Smooth muscle cell (in vitro differentiated cells): ENCODE results near the gene ANO10. TPM values are rescaled to one million over a fixed set of nuclear protein-coding genes. Genes with fewer than 3 reads are reported as not detected.

Experiments
- DNase-seq: peaks from one replicate; lab custom pipeline; 2025; ENCODE audit not compliant: unreplicated experiment; lab: John Stamatoyannopoulos, UW
- H2AFZ ChIP-seq: fragments of 200-600 bp; sonication (generic); 2 replicates; pipeline ENCODE4 v1.6.0; 2016; ENCODE audit warnings: antibody characterized with exemption, low read depth, mild to moderate bottlenecking
- H3F3A ChIP-seq: fragments of 200-600 bp; sonication (generic); 2 replicates; pipeline ENCODE4 v1.6.0; 2017; ENCODE audit warnings: antibody characterized with exemption, low read depth
- H3K27ac ChIP-seq: fragments of 200-600 bp; sonication (generic); 2 replicates; pipeline ENCODE4 v1.5.1; 2016; ENCODE audit warnings: low read depth, mild to moderate bottlenecking
- H3K27me3 ChIP-seq: fragments of 200-600 bp; sonication (generic); 2 replicates; pipeline ENCODE4 v1.6.1; 2016; ENCODE audit warnings: low read depth, mild to moderate bottlenecking
- H3K36me3 ChIP-seq: fragments of 200-600 bp; sonication (generic); 2 replicates; pipeline ENCODE4 v1.5.1; 2016; ENCODE audit warnings: low read depth
- H3K4me1 ChIP-seq: fragments of 200-600 bp; sonication (generic); 2 replicates; pipeline ENCODE4 v1.5.1; 2016; ENCODE audit warnings: low read depth
- H3K4me2 ChIP-seq: fragments of 200-600 bp; sonication (generic); 2 replicates; pipeline ENCODE4 v1.6.0; 2016; ENCODE audit warnings: mild to moderate bottlenecking
- H3K4me3 ChIP-seq: fragments of 200-600 bp; sonication (generic); 2 replicates; pipeline ENCODE4 v1.5.1; 2016; ENCODE audit warnings: mild to moderate bottlenecking
- H3K79me2 ChIP-seq: fragments of 200-600 bp; sonication (generic); 2 replicates; pipeline ENCODE4 v1.6.0; 2016; ENCODE audit warnings: low read depth, mild to moderate bottlenecking
- H3K9ac ChIP-seq: fragments of 200-600 bp; sonication (generic); 2 replicates; pipeline ENCODE4 v1.6.0; 2016; ENCODE audit warnings: low read depth
- H3K9me3 ChIP-seq: fragments of 200-600 bp; sonication (generic); replicated peaks from 2 replicates; pipeline ENCODE4 v1.5.1; 2016; ENCODE audit warnings: low read depth
- H4K20me1 ChIP-seq: fragments of 200-600 bp; sonication (generic); 2 replicates; pipeline ENCODE4 v1.6.0; 2016; ENCODE audit warnings: low read depth
- WGBS: methylation state at CpG from one replicate; pipeline ENCODE4 v1.1.7; 2016; ENCODE audit warnings: low lambda C conversion rate; 5-methylcytosine and 5-hydroxymethylcytosine counted together
- polyA plus RNA-seq: library from polyadenylated mRNA; unstranded; fragments of >200 nt; fragmentation: Nextera tagmentation; extraction: Ambion mirVana; gene quantifications from 2 replicates; pipeline ENCODE4 v1.2.1, GENCODE V29; 2016
- total RNA-seq: library from RNA; depleted of rRNA; stranded (reverse); fragments of >200 nt; gene quantifications from 2 replicates; pipeline ENCODE4 v1.2.3, GENCODE V29; 2014
- TF ChIP-seq, protein P1 (sequence below): fragments of 200-600 bp; sonication (generic); IDR thresholded peaks from 2 replicates; pipeline ENCODE4 v1.5.1; 2017; ENCODE audit warnings: borderline replicate concordance, mild to moderate bottlenecking, antibody characterized with exemption; ENCODE audit not compliant: insufficient read depth, poor library complexity, severe bottlenecking

Gene ANO10
- total and polyA plus RNA-seq, 2 experiments from 2014 or later = 19.2 to 25.3 TPM

DNA sequence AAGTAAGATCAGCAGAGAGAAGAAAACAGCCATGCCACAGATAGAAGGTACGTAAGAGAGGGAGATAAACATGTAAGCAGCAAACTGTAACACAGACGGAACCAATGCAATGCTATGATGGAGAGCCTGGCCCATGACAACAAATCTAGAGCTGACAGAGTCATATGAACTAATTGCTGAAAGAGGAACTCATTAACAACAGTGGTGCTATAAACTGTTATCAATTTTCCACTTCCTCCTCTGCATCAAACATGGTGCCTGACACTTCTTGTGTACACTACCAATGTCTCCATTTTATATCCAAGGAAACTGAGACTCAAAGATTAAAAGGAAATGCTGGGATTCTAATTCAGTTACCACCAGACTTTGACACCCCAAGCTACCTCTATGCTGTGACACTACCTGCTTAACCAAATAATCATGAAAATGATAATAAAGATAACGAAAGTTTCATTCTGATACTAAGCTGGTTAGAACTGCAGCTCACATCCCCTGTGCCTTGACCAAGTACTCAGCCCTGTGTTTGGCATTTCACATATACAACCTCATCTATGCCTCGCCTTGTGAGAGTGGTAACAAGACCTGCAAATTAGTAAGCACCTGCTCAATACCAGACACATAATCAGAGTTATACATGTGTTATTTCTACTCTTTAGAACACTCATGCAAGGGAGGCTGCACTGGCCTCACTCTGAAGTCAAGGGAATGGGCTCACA, 79.3 kb downstream of the ANO10 start:
- Histone ChIP-seq H3K27me3 (no peaks in the 10 kb centered on the region), H3K79me2 (no peaks in the 10 kb centered on the region), H3K4me2 (no peak overlapping the region), H3F3A (no peaks in the 10 kb centered on the region), H3K9ac (no peak overlapping the region), H2AFZ (no peak overlapping the region), H3K9me3 (no peaks in the 10 kb centered on the region), H3K36me3 (no peaks in the 10 kb centered on the region), H3K4me1 (no peaks in the 10 kb centered on the region), H4K20me1 (no peaks in the 10 kb centered on the region), H3K27ac (no peak overlapping the region), H3K4me3 (no peak overlapping the region)
- no peak for DNase-seq
- 97% methylated on average over 4 of the region's 4 CpGs for WGBS
- TF ChIP-seq, protein P1, sequence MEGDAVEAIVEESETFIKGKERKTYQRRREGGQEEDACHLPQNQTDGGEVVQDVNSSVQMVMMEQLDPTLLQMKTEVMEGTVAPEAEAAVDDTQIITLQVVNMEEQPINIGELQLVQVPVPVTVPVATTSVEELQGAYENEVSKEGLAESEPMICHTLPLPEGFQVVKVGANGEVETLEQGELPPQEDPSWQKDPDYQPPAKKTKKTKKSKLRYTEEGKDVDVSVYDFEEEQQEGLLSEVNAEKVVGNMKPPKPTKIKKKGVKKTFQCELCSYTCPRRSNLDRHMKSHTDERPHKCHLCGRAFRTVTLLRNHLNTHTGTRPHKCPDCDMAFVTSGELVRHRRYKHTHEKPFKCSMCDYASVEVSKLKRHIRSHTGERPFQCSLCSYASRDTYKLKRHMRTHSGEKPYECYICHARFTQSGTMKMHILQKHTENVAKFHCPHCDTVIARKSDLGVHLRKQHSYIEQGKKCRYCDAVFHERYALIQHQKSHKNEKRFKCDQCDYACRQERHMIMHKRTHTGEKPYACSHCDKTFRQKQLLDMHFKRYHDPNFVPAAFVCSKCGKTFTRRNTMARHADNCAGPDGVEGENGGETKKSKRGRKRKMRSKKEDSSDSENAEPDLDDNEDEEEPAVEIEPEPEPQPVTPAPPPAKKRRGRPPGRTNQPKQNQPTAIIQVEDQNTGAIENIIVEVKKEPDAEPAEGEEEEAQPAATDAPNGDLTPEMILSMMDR = no peak

DNA sequence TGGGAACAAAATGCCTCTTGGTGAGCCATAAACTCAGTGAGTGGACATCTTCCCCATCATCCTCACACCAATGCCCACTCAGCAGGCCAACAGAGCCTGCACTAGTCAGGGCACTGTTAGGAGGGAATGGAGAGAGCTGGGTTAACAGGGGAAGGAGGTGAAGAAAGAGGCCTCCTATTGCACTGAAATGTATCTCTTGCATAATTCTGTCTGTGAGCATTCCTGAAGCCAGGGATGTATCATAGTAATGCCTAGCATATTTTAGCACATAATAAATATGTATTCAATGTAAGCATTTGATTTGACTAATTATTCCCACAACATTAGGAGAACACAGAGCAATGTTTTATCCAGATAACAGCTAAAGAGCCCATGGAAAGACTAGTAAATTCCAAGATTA, 81.2 kb downstream of the ANO10 start:
- no peak for DNase-seq
- no peak overlapping the region for H3K4me2 ChIP-seq
- TF ChIP-seq, protein P1 = no peak
- no peak overlapping the region for H3K9ac ChIP-seq
- H4K20me1 ChIP-seq = no peaks in the 10 kb centered on the region
- H3K27me3 ChIP-seq = no peaks in the 10 kb centered on the region
- H3K27ac ChIP-seq = no peak overlapping the region
- no peaks in the 10 kb centered on the region for H3F3A ChIP-seq
- no peak overlapping the region for H2AFZ ChIP-seq
- H3K9me3 ChIP-seq = no peaks in the 10 kb centered on the region
- H3K79me2 ChIP-seq = no peaks in the 10 kb centered on the region
- H3K36me3 ChIP-seq = no peaks in the 10 kb centered on the region
- no peaks in the 10 kb centered on the region for H3K4me1 ChIP-seq
- no peak overlapping the region for H3K4me3 ChIP-seq

DNA sequence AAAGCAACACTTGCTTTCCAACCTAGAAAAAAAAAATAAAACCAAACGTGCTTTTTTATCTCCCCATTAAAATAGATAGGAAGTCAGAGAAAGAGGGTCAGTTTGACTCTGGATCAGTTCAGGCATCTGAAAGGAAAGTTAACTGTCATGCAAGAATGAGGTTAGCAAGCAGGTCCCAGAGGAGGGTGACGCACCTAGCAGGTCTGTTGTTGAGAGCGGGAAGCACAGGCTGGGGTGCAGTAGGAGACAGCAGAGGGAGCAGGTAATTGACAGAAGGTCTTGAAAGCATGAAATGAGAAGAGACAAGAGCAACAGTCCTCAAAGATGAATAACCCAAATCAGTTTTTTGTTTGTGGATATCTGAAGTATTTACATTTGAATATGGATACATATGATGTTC, 82.5 kb downstream of the ANO10 start:
- no peak overlapping the region for H3K9ac ChIP-seq
- no peak overlapping the region for H2AFZ ChIP-seq
- H3F3A ChIP-seq = no peaks in the 10 kb centered on the region
- H3K4me2 ChIP-seq = no peak overlapping the region
- H3K4me1 ChIP-seq = no peaks in the 10 kb centered on the region
- DNase-seq = no peak
- H3K9me3 ChIP-seq = no peaks in the 10 kb centered on the region
- WGBS = 62% methylated on average over 3 of the region's 3 CpGs
- no peaks in the 10 kb centered on the region for H3K36me3 ChIP-seq
- H3K4me3 ChIP-seq = no peak overlapping the region
- H3K27me3 ChIP-seq = no peaks in the 10 kb centered on the region
- no peaks in the 10 kb centered on the region for H3K79me2 ChIP-seq
- TF ChIP-seq, protein P1 = no peak
- H3K27ac ChIP-seq = no peak overlapping the region
- H4K20me1 ChIP-seq = no peaks in the 10 kb centered on the region

DNA sequence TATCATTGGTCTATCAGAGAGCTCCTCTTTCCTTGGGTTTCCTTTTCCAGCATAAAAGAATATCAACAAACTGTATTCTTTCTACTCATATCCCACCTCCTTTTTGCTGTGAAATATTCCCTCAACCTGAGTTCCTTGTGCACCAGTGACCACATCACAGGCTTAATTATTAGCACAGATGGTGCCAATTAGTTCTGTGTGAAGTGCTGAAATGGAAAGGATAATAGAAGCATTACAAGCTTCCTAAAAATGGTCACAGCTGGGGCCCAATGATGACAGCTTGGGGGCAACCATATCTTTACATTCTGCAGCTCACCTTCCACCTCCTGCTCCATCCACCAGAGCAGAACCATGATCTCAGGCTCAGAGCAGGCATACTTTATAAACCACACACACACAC, 84.6 kb downstream of the ANO10 start:
- DNase-seq = no peak
- H3K4me2 ChIP-seq = no peak overlapping the region
- no peaks in the 10 kb centered on the region for H3K9me3 ChIP-seq

More for the DNA sequence above, 84.6 kb downstream of the ANO10 start:
- Histone ChIP-seq H3K79me2 (no peaks in the 10 kb centered on the region), H3K4me3 (no peak overlapping the region), H3K4me1 (no peaks in the 10 kb centered on the region), H2AFZ (no peak overlapping the region), H3K9ac (no peak overlapping the region), H3K36me3 (no peaks in the 10 kb centered on the region), H3F3A (no peaks in the 10 kb centered on the region), H4K20me1 (no peaks in the 10 kb centered on the region), H3K27ac (no peak overlapping the region), H3K27me3 (no peaks in the 10 kb centered on the region)
- TF ChIP-seq, protein P1 = no peak
